Measurements from ENCODE around the gene DNAH2. TPM values are rescaled to one million over a fixed set of nuclear protein-coding genes. Genes with fewer than 3 reads are reported as not detected.

DNAH2 gene
- polyA plus RNA-seq, 1 of the 3 experiments (the other 2 are of a cell fraction), result 0.13 TPM

DNA sequence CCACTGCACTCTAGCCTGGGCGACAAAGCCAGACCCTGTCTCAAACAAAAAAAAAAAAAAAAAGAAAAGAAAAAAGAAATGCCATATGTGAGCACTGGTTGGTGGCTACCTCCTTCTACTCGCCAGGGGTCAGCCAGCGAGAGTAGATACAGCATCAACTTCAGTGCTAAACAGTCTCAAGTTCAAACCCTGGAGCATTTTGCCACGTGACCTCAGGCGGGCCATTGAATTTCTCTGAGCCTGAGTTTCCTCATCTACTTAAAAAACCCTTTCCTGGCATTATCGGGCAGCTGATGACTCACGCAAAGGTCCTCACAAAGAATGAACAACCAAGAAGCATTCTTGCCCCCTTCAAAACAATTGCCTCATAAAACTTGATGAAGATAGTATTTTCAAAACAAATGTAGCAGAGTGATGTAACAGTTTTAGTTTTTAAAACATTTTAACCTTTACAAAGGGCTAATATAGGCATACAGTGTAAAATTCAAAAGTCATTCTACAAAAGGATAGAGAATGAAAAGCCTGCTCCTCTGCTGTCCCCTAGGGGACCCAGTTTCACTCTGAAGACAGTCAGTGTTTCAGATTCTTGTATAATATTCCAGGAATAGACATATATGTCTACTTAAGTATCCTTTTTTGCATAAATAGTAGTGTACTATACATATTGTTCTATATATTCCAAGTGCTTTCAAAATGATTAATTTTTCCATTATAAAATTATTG, 28.4 kb downstream of the DNAH2 start:
- no peak for TF ChIP-seq TAF1 (IDR thresholded peaks at IDR 0.05; ENCODE audit: borderline replicate concordance, low read depth, low read length)
- TF ChIP-seq FOXM1 (IDR thresholded peaks at IDR 0.05; ENCODE audit: low read depth), result no peak
- TF ChIP-seq, protein P1, sequence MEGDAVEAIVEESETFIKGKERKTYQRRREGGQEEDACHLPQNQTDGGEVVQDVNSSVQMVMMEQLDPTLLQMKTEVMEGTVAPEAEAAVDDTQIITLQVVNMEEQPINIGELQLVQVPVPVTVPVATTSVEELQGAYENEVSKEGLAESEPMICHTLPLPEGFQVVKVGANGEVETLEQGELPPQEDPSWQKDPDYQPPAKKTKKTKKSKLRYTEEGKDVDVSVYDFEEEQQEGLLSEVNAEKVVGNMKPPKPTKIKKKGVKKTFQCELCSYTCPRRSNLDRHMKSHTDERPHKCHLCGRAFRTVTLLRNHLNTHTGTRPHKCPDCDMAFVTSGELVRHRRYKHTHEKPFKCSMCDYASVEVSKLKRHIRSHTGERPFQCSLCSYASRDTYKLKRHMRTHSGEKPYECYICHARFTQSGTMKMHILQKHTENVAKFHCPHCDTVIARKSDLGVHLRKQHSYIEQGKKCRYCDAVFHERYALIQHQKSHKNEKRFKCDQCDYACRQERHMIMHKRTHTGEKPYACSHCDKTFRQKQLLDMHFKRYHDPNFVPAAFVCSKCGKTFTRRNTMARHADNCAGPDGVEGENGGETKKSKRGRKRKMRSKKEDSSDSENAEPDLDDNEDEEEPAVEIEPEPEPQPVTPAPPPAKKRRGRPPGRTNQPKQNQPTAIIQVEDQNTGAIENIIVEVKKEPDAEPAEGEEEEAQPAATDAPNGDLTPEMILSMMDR (IDR thresholded peaks at IDR 0.05), result peak; percentile 42; the same call in 1 of the 2 replicates
- TF ChIP-seq, protein P2, sequence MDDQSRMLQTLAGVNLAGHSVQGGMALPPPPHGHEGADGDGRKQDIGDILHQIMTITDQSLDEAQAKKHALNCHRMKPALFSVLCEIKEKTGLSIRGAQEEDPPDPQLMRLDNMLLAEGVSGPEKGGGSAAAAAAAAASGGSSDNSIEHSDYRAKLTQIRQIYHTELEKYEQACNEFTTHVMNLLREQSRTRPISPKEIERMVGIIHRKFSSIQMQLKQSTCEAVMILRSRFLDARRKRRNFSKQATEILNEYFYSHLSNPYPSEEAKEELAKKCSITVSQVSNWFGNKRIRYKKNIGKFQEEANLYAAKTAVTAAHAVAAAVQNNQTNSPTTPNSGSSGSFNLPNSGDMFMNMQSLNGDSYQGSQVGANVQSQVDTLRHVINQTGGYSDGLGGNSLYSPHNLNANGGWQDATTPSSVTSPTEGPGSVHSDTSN (IDR thresholded peaks at IDR 0.05), result peak; percentile 15; the same call in 1 of the 2 replicates
- 0 out of 2 replicates have a peak, but pooled peaks have one; percentile 19 for TF ChIP-seq SMC3 (IDR thresholded peaks at IDR 0.05; ENCODE audit: low read depth, low read length)
- TF ChIP-seq NFIC (IDR thresholded peaks at IDR 0.05; ENCODE audit: borderline replicate concordance), result no peak
- TF ChIP-seq, protein P3, sequence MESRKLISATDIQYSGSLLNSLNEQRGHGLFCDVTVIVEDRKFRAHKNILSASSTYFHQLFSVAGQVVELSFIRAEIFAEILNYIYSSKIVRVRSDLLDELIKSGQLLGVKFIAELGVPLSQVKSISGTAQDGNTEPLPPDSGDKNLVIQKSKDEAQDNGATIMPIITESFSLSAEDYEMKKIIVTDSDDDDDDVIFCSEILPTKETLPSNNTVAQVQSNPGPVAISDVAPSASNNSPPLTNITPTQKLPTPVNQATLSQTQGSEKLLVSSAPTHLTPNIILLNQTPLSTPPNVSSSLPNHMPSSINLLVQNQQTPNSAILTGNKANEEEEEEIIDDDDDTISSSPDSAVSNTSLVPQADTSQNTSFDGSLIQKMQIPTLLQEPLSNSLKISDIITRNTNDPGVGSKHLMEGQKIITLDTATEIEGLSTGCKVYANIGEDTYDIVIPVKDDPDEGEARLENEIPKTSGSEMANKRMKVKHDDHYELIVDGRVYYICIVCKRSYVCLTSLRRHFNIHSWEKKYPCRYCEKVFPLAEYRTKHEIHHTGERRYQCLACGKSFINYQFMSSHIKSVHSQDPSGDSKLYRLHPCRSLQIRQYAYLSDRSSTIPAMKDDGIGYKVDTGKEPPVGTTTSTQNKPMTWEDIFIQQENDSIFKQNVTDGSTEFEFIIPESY (IDR thresholded peaks at IDR 0.05; ENCODE audit: borderline replicate concordance, low read depth), result no peak
- peak; percentile 18; the same call in 1 of the 2 replicates for TF ChIP-seq TCF12 (IDR thresholded peaks at IDR 0.05)
- TF ChIP-seq, protein P4, sequence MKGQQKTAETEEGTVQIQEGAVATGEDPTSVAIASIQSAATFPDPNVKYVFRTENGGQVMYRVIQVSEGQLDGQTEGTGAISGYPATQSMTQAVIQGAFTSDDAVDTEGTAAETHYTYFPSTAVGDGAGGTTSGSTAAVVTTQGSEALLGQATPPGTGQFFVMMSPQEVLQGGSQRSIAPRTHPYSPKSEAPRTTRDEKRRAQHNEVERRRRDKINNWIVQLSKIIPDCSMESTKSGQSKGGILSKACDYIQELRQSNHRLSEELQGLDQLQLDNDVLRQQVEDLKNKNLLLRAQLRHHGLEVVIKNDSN (IDR thresholded peaks at IDR 0.05; ENCODE audit: borderline replicate concordance, low read depth), result peak; percentile 91
- TF ChIP-seq ELF1 (IDR thresholded peaks at IDR 0.05), result no peak
- peak; percentile 82 for TF ChIP-seq JUND (IDR thresholded peaks at IDR 0.05)
- peak; percentile 90 for TF ChIP-seq FOSL2 (IDR thresholded peaks at IDR 0.05; ENCODE audit: borderline replicate concordance, low read depth)
- no peak for TF ChIP-seq RFX5 (IDR thresholded peaks at IDR 0.05; ENCODE audit: low read length)
- TF ChIP-seq YY1 (IDR thresholded peaks at IDR 0.05; ENCODE audit: low read depth), result no peak
- TF ChIP-seq, protein P5, sequence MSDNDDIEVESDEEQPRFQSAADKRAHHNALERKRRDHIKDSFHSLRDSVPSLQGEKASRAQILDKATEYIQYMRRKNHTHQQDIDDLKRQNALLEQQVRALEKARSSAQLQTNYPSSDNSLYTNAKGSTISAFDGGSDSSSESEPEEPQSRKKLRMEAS (IDR thresholded peaks at IDR 0.05; ENCODE audit: low read depth), result peak; percentile 62
- H3K4me1 ChIP-seq (ENCODE audit: control insufficient read depth in 1 of 2, insufficient read depth in 2 of 2, low read depth in 1 of 2, low read length in 1 of 2), result peaks cover 6 to 29% of the 10 kb centered on the region in 2 experiments; a peak in 2 of 4 replicates
- ChIA-PET CTCF (interaction anchor here (3.1 to 5.2 kb wide), 3 partner anchors 15 to 78 kb away, joined by 19 to 76 read pairs (median 39); no protein-coding TSS in a partner anchor), POLR2A (interaction anchor here (0.7 kb wide), 1 partner anchor 80 kb away, joined by 4 read pairs; no protein-coding TSS in a partner anchor)
- peak overlapping the region; percentile 13 to 61; a peak in 3 of 4 replicates for H3K27ac ChIP-seq (ENCODE audit: low read depth in 2 of 2, low read length in 1 of 2)
- no peaks in the 10 kb centered on the region for H3K27me3 ChIP-seq (ENCODE audit: insufficient read depth)
- H4K20me1 ChIP-seq (ENCODE audit: insufficient read depth), result no peaks in the 10 kb centered on the region
- H3K36me3 ChIP-seq (replicated peaks in 1 of 2; ENCODE audit: control insufficient read depth in 1 of 2, insufficient read depth in 2 of 2, low read length in 1 of 2), result no peaks in the 10 kb centered on the region
- no peak overlapping the region for H3K4me3 ChIP-seq (ENCODE audit: low read depth in 2 of 2, low read length in 1 of 2)
- H3K9me2 ChIP-seq, result no peaks in the 10 kb centered on the region
- DNase-seq, result no peak
- no peaks in the 10 kb centered on the region for H3K79me2 ChIP-seq (ENCODE audit: insufficient read depth)
- peak overlapping the region; percentile 50; the same call in 1 of the 2 replicates for H2AFZ ChIP-seq (ENCODE audit: low read depth)
- H3K4me2 ChIP-seq, result peak overlapping the region; percentile 28
- H3F3A ChIP-seq (replicated peaks; ENCODE audit: insufficient read depth), result peaks cover 47% of the 10 kb centered on the region
- no peaks in the 10 kb centered on the region for H3K9me3 ChIP-seq
- 33% methylated on average over 7 of the region's 7 CpGs for WGBS (ENCODE audit: low lambda C conversion rate)
- peak overlapping the region; percentile 1; the same call in 1 of the 2 replicates for H3K9ac ChIP-seq

Data from SK-N-SH (cell line).